Measurements from ENCODE around the gene CYYR1. TPM values are rescaled to one million over a fixed set of nuclear protein-coding genes. Genes with fewer than 3 reads are reported as not detected.

CYYR1 gene
- total RNA-seq, 1 experiment from 2014 or later: not detected

GRCh38 chr21:26513212-26513611 lies 59.9 kb downstream of the CYYR1 start:
- in situ Hi-C loops (cut with HindIII; ENCODE audit: low pct_unique_long_range_greater_than_20kb, low sequenced_read_pairs): no loop called here
- Histone ChIP-seq H3K4me1 (ENCODE audit: control insufficient read depth, insufficient read depth, low read length) (no peaks in the 10 kb centered on the region), H3K27me3 (ENCODE audit: control insufficient read depth, insufficient read depth, low read length) (no peaks in the 10 kb centered on the region), H3K27ac (ENCODE audit: low read length) (no peak overlapping the region), H3K9me3 (ENCODE audit: control insufficient read depth, insufficient read depth, low read depth, low read length) (no peaks in the 10 kb centered on the region), H3K4me3 (ENCODE audit: low read depth in 2 of 2, low read length in 2 of 2) (no peak overlapping the region), H3K36me3 (ENCODE audit: control insufficient read depth, insufficient read depth, low read length) (no peaks in the 10 kb centered on the region)
- no TSS peak for BruUV-seq (replicated peaks)
- POLR2A ChIA-PET: no interaction called here
- CTCF ChIA-PET: no interaction called here
- ATAC-seq (peak; percentile 38; the same call in 1 of the 2 replicates), DNase-seq (ENCODE audit: low read depth, low spot score) (no peak)
- intact Hi-C loops (cut with micrococcal nuclease; ENCODE audit: unreplicated experiment): no loop called here
- TF ChIP-seq POLR2AphosphoS5 (IDR thresholded peaks at IDR 0.05; ENCODE audit: low read depth, low read length) (no peak), REST (IDR thresholded peaks at IDR 0.05; ENCODE audit: insufficient read depth in 1 of 2, low read depth in 2 of 2, low read length in 1 of 2) (no peak), TCF7L2 (IDR thresholded peaks at IDR 0.05; ENCODE audit: low read depth, low read length) (no peak), SIN3A (IDR thresholded peaks at IDR 0.05; ENCODE audit: borderline replicate concordance, insufficient read depth, low read depth, low read length) (no peak)
- TF ChIP-seq, protein P1, sequence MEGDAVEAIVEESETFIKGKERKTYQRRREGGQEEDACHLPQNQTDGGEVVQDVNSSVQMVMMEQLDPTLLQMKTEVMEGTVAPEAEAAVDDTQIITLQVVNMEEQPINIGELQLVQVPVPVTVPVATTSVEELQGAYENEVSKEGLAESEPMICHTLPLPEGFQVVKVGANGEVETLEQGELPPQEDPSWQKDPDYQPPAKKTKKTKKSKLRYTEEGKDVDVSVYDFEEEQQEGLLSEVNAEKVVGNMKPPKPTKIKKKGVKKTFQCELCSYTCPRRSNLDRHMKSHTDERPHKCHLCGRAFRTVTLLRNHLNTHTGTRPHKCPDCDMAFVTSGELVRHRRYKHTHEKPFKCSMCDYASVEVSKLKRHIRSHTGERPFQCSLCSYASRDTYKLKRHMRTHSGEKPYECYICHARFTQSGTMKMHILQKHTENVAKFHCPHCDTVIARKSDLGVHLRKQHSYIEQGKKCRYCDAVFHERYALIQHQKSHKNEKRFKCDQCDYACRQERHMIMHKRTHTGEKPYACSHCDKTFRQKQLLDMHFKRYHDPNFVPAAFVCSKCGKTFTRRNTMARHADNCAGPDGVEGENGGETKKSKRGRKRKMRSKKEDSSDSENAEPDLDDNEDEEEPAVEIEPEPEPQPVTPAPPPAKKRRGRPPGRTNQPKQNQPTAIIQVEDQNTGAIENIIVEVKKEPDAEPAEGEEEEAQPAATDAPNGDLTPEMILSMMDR (IDR thresholded peaks at IDR 0.05): no peak

DNA sequence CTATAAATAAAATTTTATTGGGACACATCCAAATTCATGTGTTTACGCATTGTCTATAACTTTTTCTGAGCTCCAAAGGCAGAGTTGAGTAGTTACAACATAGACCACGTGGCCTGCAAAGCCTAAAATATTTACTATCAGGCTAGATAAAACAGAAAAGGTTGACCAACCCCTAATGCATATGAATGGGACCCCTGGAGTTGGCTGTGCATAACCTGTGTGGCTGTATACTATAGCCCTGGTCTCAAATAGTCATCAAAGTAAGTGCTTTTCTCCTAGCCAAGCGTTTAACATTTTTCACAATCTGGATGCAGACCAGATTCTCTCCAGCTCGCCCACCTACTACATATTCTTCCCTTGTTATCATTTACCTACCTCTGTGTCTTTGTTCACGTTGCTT lies 60.4 kb downstream of the CYYR1 start:
- ChIA-PET CTCF (no interaction called here), POLR2A (no interaction called here)
- no TSS peak for BruUV-seq (replicated peaks)
- Histone ChIP-seq H3K36me3 (ENCODE audit: control insufficient read depth, insufficient read depth, low read length) (no peaks in the 10 kb centered on the region), H3K4me1 (ENCODE audit: control insufficient read depth, insufficient read depth, low read length) (no peaks in the 10 kb centered on the region), H3K9me3 (ENCODE audit: control insufficient read depth, insufficient read depth, low read depth, low read length) (no peaks in the 10 kb centered on the region), H3K27ac (ENCODE audit: low read length) (no peak overlapping the region), H3K4me3 (ENCODE audit: low read depth in 2 of 2, low read length in 2 of 2) (no peak overlapping the region), H3K27me3 (ENCODE audit: control insufficient read depth, insufficient read depth, low read length) (no peaks in the 10 kb centered on the region)
- intact Hi-C loops (cut with micrococcal nuclease; ENCODE audit: unreplicated experiment) (no loop called here), in situ Hi-C loops (cut with HindIII; ENCODE audit: low pct_unique_long_range_greater_than_20kb, low sequenced_read_pairs) (no loop called here)
- TF ChIP-seq REST (IDR thresholded peaks at IDR 0.05; ENCODE audit: insufficient read depth in 1 of 2, low read depth in 2 of 2, low read length in 1 of 2) (no peak), POLR2AphosphoS5 (IDR thresholded peaks at IDR 0.05; ENCODE audit: low read depth, low read length) (no peak), TCF7L2 (IDR thresholded peaks at IDR 0.05; ENCODE audit: low read depth, low read length) (no peak), SIN3A (IDR thresholded peaks at IDR 0.05; ENCODE audit: borderline replicate concordance, insufficient read depth, low read depth, low read length) (no peak)
- TF ChIP-seq, protein P1 (IDR thresholded peaks at IDR 0.05): no peak
- no peak for DNase-seq (ENCODE audit: low read depth, low spot score)
- no peak for ATAC-seq
